Measurements from ENCODE around the gene ASGR1.
A peak's percentile ranks its signal among the peaks of the same experiment; 100 is the strongest.
"Not testable (repeated sequence)": the region's sequence is repeated elsewhere in the genome, so short reads cannot be mapped to it uniquely, and the experiment has no call there.

The ASGR1 gene

GRCh38 chr17:7190276-7190917 lies 11.2 kb upstream of the ASGR1 start:
- DNase-seq (ENCODE audit: low read depth) = no peak

- DNase-seq (ENCODE audit: low read depth) = no peak
Measured at GRCh38 chr17:7186241-7186640, 7.1 kb upstream of the ASGR1 start.

- no peak for DNase-seq (ENCODE audit: low read depth)
Measured at GRCh38 chr17:7184647-7185046, 5.5 kb upstream of the ASGR1 start.

- no peak for DNase-seq (ENCODE audit: low read depth)
Measured at GRCh38 chr17:7184091-7184488, 4.9 kb upstream of the ASGR1 start.

- DNase-seq (ENCODE audit: low read depth) = no peak
Measured at GRCh38 chr17:7183433-7184090, 4.4 kb upstream of the ASGR1 start.

GRCh38 chr17:7182101-7182500 lies 2.9 kb upstream of the ASGR1 start:
- not testable (repeated sequence) for DNase-seq (ENCODE audit: low read depth)

GRCh38 chr17:7178973-7179316 lies 225 bp downstream of the ASGR1 start:
- no peak for DNase-seq (ENCODE audit: low read depth)

- DNase-seq (ENCODE audit: low read depth) = no peak
Measured at GRCh38 chr17:7177954-7178477, 1.2 kb downstream of the ASGR1 start.

- peak; percentile 43 for DNase-seq (ENCODE audit: low read depth)
Measured at GRCh38 chr17:7177191-7177953, 1.8 kb downstream of the ASGR1 start.

- DNase-seq (ENCODE audit: low read depth) = no peak
Measured at GRCh38 chr17:7176841-7177190, 2.4 kb downstream of the ASGR1 start.

- DNase-seq (ENCODE audit: low read depth) = no peak
Measured at GRCh38 chr17:7176107-7176840, 2.9 kb downstream of the ASGR1 start.

GRCh38 chr17:7175330-7175733 lies 3.8 kb downstream of the ASGR1 start:
- DNase-seq (ENCODE audit: low read depth) = no peak

GRCh38 chr17:7174603-7175326 lies 4.4 kb downstream of the ASGR1 start:
- DNase-seq (ENCODE audit: low read depth) = no peak

- peak; percentile 6 for DNase-seq (ENCODE audit: low read depth)
Measured at GRCh38 chr17:7173687-7174602, 5.2 kb downstream of the ASGR1 start.

- not testable (repeated sequence) for DNase-seq (ENCODE audit: low read depth)
Measured at GRCh38 chr17:7172522-7173191, 6.5 kb downstream of the ASGR1 start.

- DNase-seq (ENCODE audit: low read depth) = not testable (repeated sequence)
Measured at GRCh38 chr17:7169565-7169908, 9.6 kb downstream of the ASGR1 start.

GRCh38 chr17:7168841-7169564 lies 10.2 kb downstream of the ASGR1 start:
- not testable (repeated sequence) for DNase-seq (ENCODE audit: low read depth)

- DNase-seq (ENCODE audit: low read depth) = no peak
Measured at GRCh38 chr17:7167832-7168231, 11.3 kb downstream of the ASGR1 start.

- no peak for DNase-seq (ENCODE audit: low read depth)
Measured at GRCh38 chr17:7166873-7167272, 12.3 kb downstream of the ASGR1 start.

All from stimulated activated CD8-positive, alpha-beta memory T cell treated with anti-CD3 and anti-CD28 coated beads, Interleukin-15, amount 100 ng/mL, for 1 hour (primary cell).